HG03108 (cell line): Measurements from ENCODE around the gene DNAJB5.

Experiments used
- ATAC-seq: cut with Tn5 transposase; IDR thresholded peaks from one replicate; pipeline ENCODE4 v1.9.1; 2021; ENCODE audit warnings: moderate library complexity; ENCODE audit not compliant: unreplicated experiment

DNAJB5 gene

DNA sequence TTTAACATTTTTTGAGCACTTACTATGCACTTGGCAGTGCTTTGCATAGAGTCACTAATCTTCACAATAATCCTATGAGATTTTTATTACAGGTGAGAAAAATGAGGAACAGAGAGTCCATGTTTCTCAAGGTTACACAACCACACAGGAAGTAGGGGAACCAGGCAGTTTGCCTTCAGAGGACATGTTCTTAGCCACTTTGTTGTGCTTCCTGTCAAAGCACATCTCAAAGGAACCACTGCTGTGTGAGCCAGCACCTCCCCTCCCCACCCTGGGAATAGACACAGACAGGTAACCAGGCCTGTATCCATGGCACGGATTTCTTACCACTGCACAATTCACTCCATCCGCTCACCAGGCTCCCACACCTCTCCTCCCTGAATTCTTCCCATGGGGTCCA, 6.3 kb upstream of the DNAJB5 start:
- peak; percentile 43 for ATAC-seq

- no peak for ATAC-seq
Observed at GRCh38 chr9:34984049-34984448, 5.5 kb upstream of the DNAJB5 start.

DNA sequence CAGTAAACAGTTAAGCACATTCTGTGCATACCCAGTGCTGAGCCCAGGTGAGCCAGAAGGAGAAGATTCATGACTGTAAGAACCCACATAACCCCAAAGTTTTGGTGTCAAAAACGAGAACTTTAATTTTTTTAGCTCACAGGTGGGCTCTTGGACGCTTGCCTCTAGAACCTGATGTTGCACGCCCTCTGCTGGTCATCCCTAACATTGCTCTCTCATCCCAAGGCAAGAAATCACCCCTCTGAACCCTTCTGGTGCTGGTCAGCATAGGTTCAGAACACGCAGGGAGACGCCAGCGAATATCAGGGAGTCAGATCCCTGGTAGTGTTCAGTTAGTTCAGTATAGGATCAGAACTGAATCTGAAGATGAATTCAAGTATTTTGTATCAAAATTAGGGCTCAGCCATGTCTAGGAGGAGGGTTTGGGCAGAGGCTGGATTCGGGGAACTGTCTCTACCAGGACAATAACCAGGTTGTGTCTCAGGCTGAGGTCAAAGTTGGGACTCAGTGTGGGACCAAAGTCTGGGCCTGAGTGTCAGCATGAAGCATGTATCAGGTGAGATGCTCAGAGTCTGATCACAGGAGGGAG, 4.1 kb upstream of the DNAJB5 start:
- no peak for ATAC-seq

- ATAC-seq = no peak
Observed at GRCh38 chr9:34986540-34987047, 3.0 kb upstream of the DNAJB5 start.

DNA sequence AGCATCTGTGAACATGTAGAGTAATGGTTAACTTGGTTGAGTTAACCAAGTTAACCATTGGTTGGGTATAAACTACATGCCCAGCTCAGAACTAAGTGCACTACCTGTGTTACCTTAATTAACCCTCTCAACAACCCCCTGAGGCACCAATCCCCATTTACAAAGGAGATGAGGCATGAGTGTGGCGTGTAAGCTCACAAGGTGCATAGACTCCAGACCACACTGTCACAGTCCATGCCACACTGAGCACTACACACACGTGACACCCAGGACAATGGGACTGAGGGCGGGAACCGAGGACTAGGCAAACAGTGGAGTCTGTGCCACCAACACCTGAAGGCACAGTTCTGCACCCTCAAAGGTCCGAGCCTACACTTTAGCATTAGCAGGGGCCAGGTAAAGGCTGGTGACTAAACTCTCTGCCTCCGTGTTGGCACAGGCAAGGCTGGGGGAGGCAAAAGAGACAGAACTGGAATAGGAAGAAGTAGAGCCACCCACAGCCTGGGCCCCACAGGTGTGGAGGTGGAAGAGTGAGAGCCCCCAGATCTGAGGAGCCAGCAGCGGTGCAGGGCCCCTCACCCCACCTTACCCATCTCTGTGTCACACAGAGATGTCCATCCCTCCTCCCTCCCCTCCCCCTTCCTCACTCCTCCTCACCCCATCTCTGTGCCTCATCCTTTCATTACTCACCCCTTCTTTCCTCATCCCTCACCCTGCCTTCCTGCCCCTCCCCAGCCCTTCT, 2.2 kb upstream of the DNAJB5 start:
- ATAC-seq = no peak

GRCh38 chr9:34988218-34989002, 1.1 kb upstream of the DNAJB5 start:
- ATAC-seq = no peak

- ATAC-seq = no peak
Observed at GRCh38 chr9:34989946-34990635, 546 bp downstream of the DNAJB5 start.

DNA sequence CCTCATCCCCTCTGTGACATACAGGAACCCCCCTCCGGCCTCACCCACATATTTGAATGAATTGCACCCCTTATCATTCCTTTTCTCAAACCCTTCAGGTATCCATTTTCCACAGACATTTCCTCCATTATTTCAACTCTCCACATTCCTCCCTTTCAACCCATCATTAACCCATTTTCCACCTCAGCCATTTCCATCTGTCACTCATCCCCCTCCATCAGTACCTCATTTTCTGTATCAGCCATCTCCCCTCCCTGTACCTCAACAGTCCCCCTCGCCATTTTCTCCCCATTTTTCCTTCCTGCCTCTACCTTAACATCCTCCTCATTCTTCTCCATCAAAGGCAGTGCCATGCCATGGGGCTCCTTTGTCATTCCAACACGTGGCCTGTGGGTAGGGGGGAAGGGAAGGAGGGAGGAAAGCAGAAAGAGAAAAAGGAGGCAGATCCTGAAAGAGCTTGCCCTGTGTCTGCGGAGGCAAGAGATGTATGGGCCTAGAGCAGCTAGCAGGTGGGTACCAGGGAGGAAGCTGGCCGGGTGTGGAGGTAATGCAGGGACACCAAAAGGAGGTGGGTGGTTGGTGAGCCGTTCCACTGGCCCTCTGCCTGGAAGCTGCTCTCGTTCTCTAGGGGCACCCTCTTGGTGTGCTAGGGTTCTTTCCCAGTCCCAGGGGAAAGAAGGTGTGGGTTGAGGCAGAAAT, 1.5 kb downstream of the DNAJB5 start:
- ATAC-seq = no peak

- ATAC-seq = no peak
Observed at GRCh38 chr9:34991607-34992375, 2.2 kb downstream of the DNAJB5 start.

DNA sequence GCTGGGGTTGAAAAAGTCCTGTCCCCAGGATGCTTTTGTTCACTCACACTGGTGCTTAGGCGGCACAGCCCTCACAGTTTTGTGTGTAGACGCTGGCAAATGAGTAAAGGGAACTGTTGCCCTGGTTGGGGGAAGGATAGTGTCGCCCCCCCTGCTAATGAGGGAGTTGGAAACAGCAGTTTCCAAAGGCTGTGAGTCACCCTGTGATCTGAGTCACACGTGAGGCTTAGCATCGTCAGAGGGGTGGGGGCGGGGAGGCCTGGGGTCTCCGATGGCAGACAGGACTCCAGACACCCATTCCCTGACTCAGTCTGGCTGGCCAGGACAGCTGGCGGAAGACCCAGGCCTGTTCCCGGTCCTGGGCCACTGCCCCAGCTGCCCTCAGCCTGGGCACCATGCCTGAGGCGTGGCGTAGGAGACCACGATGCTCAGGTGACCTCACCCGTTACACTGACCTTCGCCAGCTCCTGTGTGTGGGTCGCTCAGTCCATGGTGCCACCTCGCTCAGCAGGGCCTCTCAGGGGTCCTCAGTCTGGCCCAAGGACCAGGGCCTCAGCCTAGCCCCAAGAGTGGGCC, 2.9 kb downstream of the DNAJB5 start:
- no peak for ATAC-seq

- ATAC-seq = no peak
Observed at GRCh38 chr9:34993502-34994259, 4.1 kb downstream of the DNAJB5 start.

DNA sequence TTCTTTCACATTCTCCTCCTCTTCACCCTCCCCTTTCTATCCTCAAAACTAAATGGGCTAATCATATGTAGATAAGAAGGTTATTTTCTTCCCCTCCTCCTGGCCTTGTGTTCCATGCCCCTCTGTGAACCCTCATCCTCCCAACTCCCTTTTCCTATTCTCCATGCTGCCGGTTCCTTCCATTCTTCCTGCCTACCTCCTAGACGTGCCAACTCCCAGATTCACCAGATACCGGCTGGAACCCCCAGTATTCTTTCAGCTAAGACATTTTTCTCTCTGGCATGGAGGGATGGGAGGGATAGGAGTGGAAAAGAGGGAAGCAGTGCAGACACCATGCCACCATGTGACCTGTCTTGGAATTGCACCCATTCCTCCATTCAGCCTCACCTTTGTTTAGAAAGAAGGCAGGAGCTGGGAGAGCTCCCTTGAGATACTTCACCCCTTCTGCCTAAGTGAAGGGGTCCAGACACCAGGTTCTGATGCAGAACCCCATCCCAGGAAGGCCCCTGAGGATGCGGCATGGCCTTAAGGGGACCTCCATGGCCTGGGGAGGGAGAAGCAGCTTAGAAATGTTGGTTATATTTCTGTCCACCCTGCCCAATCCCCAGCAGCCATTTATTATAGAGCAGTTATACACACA, 4.8 kb downstream of the DNAJB5 start:
- no peak for ATAC-seq

- no peak for ATAC-seq
Observed at GRCh38 chr9:34994900-34995669, 5.5 kb downstream of the DNAJB5 start.

- no peak for ATAC-seq
Observed at GRCh38 chr9:34995670-34996060, 6.1 kb downstream of the DNAJB5 start.

GRCh38 chr9:34996181-34996904, 6.8 kb downstream of the DNAJB5 start:
- ATAC-seq = no peak

DNA sequence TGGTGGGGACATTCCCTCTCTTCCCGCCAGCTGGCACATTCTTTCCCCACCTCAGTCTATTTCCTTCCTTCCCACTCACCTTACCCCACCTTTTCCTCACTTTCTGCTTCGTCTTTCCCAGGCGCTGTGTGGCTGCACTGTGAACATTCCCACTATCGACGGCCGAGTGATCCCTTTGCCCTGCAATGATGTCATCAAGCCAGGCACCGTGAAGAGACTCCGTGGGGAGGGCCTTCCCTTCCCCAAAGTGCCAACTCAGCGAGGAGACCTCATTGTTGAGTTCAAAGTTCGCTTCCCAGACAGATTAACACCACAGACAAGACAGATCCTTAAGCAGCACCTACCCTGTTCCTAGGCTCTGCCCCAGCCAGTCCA, 7.3 kb downstream of the DNAJB5 start:
- no peak for ATAC-seq

DNA sequence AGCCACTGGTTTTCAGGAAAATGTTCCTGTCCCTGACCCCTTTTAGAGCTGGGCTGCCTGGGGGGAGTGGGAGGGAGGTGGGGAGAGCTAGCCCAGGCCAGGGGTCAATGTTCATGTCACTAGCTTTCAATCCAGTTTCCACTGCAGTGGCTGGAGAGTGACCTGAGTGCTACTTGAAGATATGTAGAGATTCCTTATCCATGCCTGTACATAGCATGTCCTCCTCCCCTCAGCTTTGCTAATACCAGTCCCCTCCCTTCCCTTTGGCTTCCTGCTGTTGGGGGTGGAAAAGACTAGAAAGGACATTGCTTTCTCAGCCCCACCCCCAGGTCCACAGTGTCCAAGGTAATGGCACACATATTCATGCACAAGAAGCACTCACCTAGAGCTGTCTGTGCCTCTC, 7.8 kb downstream of the DNAJB5 start:
- ATAC-seq = no peak
